Peyer's patch (tissue), 4 donors: ENCODE data around the gene ZPR1. TPM values are rescaled to one million over a fixed set of nuclear protein-coding genes. Genes with fewer than 3 reads are reported as not detected.
"Not testable (repeated sequence)": the region's sequence is repeated elsewhere in the genome, so short reads cannot be mapped to it uniquely, and the experiment has no call there.

Experiments used
- DNase-seq, 3 donors: peaks; one replicate each; pipeline ENCODE4 v3.0.0-alpha.2; 2017 to 2019
- H3K27ac ChIP-seq, 4 donors: fragments of 200-600 bp; sonication (generic); one replicate each; pipeline ENCODE4 v1.5.1; 2016 to 2019
- H3K27me3 ChIP-seq, 2 donors: fragments of 200-600 bp; sonication (generic); one replicate each; pipeline ENCODE4 v1.5.1; 2019
- H3K36me3 ChIP-seq, 3 donors: fragments of 200-600 bp; sonication (generic); one replicate each; pipeline ENCODE4 v1.5.1; 2016 to 2019
- H3K4me1 ChIP-seq, 4 donors: fragments of 200-600 bp; sonication (generic); one replicate each; pipeline ENCODE4 v1.5.1; 2016 to 2019
- H3K4me3 ChIP-seq, 4 donors: fragments of 200-600 bp; sonication (generic); 1 replicate in 3 of 4; 2 replicates in 1 of 4; pipeline ENCODE4 v1.5.1; 2016 to 2019; ENCODE audit warnings: mild to moderate bottlenecking in 1 of 4
- H3K9me3 ChIP-seq, 4 donors: fragments of 200-600 bp; sonication (generic); one replicate each; pipeline ENCODE4 v1.5.1; 2016 to 2019; ENCODE audit warnings: mild to moderate bottlenecking in 1 of 4
- POLR2A ChIP-seq, 2 donors: fragments of 450-650 bp; IDR thresholded peaks; one replicate each; pipeline ENCODE4 v1.5.1; 2017; ENCODE audit warnings: antibody characterized with exemption in 2 of 2, mild to moderate bottlenecking in 2 of 2, moderate library complexity in 2 of 2
- total RNA-seq, 4 donors: library from RNA; depleted of rRNA; stranded (reverse); fragments of >200 nt; gene quantifications; one replicate each; pipeline ENCODE4 v1.1.0, GENCODE V29; 2016
- TF ChIP-seq, protein P1 (sequence below), 6 experiments: fragments of 450-650 bp in 4 of 6; fragments of 200-600 bp in 2 of 6; sonication (generic) in 1 of 6; IDR thresholded peaks; one replicate each; pipeline ENCODE4 v1.5.1; 2017 to 2019; ENCODE audit warnings: antibody characterized with exemption in 6 of 6, mild to moderate bottlenecking in 3 of 6, moderate library complexity in 1 of 6

ZPR1 gene, protein sequence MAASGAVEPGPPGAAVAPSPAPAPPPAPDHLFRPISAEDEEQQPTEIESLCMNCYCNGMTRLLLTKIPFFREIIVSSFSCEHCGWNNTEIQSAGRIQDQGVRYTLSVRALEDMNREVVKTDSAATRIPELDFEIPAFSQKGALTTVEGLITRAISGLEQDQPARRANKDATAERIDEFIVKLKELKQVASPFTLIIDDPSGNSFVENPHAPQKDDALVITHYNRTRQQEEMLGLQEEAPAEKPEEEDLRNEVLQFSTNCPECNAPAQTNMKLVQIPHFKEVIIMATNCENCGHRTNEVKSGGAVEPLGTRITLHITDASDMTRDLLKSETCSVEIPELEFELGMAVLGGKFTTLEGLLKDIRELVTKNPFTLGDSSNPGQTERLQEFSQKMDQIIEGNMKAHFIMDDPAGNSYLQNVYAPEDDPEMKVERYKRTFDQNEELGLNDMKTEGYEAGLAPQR
- 10 to 100 TPM; 17.0 to 52.6 (median 32.5) TPM for total RNA-seq

DNA sequence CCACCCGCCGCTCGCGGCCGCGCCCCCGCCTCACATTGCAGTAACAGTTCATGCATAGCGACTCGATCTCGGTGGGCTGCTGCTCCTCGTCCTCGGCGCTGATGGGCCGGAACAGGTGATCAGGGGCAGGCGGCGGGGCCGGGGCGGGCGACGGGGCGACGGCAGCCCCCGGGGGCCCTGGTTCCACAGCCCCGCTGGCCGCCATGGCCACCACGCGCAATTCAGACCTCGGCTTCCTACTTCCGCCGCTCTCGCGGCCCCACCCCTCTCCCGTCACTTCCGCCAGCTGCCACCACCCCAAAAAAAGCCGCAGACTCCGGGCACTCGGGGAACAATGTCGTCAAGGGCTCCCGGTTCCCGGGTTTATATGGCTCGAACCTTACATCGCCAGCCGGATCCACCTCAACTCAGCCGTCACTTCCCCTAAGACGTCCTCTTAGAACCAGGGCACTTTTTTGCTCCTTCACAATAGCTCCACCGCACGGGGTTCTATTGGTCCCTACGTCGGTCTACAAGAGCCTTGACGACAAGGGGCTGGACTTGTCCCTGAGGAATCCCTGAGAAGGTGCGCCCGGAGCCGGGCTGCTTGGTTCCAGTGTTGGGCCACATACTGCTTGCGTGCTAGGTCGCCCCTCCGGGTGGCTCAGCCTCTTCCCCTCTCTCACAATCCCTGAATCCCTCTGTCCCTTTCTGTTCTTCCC lies at the start of gene ZPR1:
ZPR1 (minus strand) TSS at position 238 of the 701 bp plus-strand sequence; CDS start at position 205, 33 bp downstream.
- Histone ChIP-seq H3K36me3 (peaks cover 0 to 37% (median 0%) of the 10 kb centered on the region in 3 donors), H3K9me3 (no peaks in the 10 kb centered on the region), H3K27ac (peak within 1 kb of the TSS; percentile 83 to 94 (median 87)), H3K4me3 (peak within 1 kb of the TSS; percentile 79 to 100 (median 94)), H3K4me1 (peaks cover 0 to 20% (median 6%) of the 10 kb centered on the region in 4 donors), H3K27me3 (no peaks in the 10 kb centered on the region)
- peak; percentile 73 to 93 for TF ChIP-seq POLR2A (IDR thresholded peaks at IDR 0.05)
- TF ChIP-seq, protein P1, sequence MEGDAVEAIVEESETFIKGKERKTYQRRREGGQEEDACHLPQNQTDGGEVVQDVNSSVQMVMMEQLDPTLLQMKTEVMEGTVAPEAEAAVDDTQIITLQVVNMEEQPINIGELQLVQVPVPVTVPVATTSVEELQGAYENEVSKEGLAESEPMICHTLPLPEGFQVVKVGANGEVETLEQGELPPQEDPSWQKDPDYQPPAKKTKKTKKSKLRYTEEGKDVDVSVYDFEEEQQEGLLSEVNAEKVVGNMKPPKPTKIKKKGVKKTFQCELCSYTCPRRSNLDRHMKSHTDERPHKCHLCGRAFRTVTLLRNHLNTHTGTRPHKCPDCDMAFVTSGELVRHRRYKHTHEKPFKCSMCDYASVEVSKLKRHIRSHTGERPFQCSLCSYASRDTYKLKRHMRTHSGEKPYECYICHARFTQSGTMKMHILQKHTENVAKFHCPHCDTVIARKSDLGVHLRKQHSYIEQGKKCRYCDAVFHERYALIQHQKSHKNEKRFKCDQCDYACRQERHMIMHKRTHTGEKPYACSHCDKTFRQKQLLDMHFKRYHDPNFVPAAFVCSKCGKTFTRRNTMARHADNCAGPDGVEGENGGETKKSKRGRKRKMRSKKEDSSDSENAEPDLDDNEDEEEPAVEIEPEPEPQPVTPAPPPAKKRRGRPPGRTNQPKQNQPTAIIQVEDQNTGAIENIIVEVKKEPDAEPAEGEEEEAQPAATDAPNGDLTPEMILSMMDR (IDR thresholded peaks at IDR 0.05), result peak in 3 of 6 experiments; percentile 22 to 38 (median 23)
- peak; percentile 82 to 94 (median 93) for DNase-seq

DNA sequence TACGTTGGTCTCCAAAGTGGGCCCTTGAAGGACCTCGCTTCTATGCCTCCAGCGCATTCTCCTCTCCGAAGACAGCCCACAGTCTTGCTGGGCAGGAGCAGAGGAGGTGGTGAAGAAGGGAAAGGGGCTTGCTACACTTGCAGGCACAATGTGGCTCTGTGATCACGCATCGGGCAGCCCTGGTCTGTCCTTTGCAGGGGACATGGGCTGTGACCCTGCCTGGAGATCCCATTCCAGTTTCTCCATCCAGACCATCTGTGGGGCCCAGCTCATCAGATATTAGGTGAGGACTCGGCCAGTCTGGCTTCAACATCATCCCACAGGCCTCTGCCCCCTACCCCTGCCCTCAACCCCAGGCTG lies 48.8 kb upstream of the ZPR1 start:
- Histone ChIP-seq H3K27me3 (no peaks in the 10 kb centered on the region), H3K4me1 (peaks cover 0 to 21% (median 6%) of the 10 kb centered on the region in 4 donors)
- TF ChIP-seq, protein P1 (IDR thresholded peaks at IDR 0.05), result no peak
- TF ChIP-seq POLR2A (IDR thresholded peaks at IDR 0.05), result no peak

DNA sequence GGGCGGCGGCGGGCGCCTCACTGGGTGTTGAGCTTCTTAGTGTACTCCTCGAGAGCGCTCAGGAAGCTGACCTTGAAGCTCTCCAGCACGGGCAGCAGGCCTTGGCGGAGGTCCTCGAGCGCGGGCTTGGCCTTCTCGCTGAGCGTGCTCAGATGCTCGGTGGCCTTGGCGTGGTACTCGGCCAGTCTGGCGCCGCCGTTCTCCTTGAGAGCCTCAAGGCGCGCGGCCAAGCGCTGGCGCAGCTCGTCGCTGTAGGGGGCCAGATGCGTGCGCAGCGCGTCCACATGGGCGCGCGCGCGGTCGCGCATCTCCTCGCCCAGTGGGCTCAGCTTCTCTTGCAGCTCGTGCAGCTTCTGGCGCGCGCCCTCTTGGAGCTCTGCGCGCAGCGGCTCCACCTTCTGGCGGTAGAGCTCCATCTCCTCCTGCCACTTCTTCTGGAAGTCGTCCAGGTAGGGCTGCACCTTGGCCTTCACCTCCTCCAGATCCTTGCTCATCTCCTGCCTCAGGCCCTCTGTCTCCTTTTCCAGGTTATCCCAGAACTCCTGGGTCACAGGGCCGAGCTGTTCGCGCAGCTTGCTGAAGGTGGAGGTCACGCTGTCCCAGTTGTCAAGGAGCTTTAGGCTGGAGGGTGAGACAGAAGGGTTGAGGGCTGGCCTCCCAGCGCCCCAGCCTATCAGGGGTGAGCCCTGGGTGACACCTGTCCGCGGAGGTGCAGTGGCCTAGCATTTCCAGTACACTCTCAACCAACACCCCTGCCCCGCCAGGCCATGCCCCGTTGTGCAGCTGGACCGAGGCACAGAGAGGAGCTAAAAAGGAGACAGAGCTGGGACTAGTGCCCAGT lies 48.2 kb upstream of the ZPR1 start:
- TF ChIP-seq POLR2A (IDR thresholded peaks at IDR 0.05), result peak in 1 of 2 donors; percentile 7
- TF ChIP-seq, protein P1 (IDR thresholded peaks at IDR 0.05), result peak in 4 of 6 experiments; percentile 55 to 90 (median 79)
- DNase-seq, result peak; percentile 68 to 93 (median 91)
- Histone ChIP-seq H3K27ac (peak overlapping the region; percentile 45 to 82 (median 68)), H3K4me1 (peaks cover 0 to 21% (median 6%) of the 10 kb centered on the region in 4 donors), H3K9me3 (no peaks in the 10 kb centered on the region), H3K27me3 (no peaks in the 10 kb centered on the region), H3K4me3 (peak overlapping the region; percentile 29 to 51 (median 45)), H3K36me3 (no peaks in the 10 kb centered on the region)

More for the DNA sequence above, 48.8 kb upstream of the ZPR1 start:
- DNase-seq, result no peak
- no peaks in the 10 kb centered on the region for H3K36me3 ChIP-seq
- H3K9me3 ChIP-seq, result no peaks in the 10 kb centered on the region
- H3K27ac ChIP-seq, result peak overlapping the region in 3 of 4 donors; percentile 45 to 82 (median 76)
- H3K4me3 ChIP-seq, result peak overlapping the region in 2 of 4 donors; percentile 43 to 47

DNA sequence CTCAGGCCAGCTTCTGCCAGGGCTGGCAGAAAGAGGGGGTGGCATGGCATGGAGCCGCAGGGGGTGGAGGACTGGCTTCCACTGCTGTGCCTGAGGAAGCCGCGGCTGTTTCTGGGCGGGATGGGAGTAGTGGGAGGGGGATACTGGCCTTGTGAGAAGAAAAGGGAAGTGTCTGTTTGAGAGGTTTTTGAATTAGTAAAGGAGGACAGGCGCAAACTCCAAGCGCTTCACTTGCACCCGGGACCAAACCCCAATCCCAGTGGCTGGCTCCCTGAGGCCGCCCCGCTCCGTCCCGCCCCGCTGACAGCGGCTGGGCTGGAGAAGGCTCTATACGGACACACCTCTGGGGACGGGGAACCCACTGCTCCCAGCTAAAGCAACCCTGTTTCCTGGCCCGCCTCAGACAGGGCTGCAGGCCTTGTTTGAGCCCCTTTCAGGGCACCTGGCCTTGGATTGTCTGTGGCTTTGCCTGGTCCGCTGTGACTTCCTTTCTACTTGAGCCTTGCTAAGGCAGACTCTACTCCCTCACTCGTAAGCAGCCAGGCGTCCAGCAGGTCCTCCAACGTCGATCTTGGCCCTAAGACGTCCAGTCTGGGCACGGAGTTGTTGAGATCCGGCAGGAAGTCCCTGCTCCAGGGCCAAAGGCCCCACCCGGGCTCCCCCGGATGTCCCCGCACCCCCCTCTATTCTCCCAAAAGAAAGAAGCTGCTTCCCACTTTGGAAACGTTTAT lies 47.4 kb upstream of the ZPR1 start:
- Histone ChIP-seq H3K27me3 (no peaks in the 10 kb centered on the region), H3K4me1 (peaks cover 0 to 21% (median 6%) of the 10 kb centered on the region in 4 donors), H3K36me3 (no peaks in the 10 kb centered on the region), H3K4me3 (peak overlapping the region; percentile 29 to 51 (median 45)), H3K27ac (peak overlapping the region; percentile 45 to 82 (median 68)), H3K9me3 (no peaks in the 10 kb centered on the region)
- TF ChIP-seq POLR2A (IDR thresholded peaks at IDR 0.05), result peak in 1 of 2 donors; percentile 0
- TF ChIP-seq, protein P1 (IDR thresholded peaks at IDR 0.05), result no peak
- DNase-seq, result peak in 1 of 3 donors; percentile 52

DNA sequence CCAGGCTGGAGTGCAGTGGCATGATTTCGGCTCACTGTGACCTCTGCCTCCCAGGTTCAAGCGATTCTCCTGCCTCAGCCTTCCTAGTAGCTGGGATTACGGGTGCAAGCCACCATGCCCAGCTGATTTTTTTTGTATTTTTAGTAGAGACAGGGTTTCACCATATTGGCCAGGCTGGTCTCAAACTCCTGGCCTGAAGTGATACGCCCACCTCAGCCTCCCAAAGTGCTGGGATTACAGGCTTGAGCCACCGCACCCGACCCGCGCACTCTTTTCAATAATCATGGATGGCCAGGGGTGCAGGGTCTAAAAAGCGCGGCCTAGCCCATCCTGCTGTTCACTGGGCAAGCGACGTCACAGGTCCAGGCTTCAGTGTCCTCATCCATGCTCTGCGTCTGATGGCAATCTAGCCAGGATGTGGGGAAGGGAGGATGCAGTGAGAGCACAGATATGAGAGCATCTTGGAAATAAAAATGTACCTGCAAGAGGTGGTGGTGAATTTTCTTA lies 46.8 kb upstream of the ZPR1 start:
- peak overlapping the region in 3 of 4 donors; percentile 45 to 82 (median 76) for H3K27ac ChIP-seq
- not testable (repeated sequence) for H3K4me3 ChIP-seq, H3K9me3 ChIP-seq

More for the DNA sequence above, 46.8 kb upstream of the ZPR1 start:
- peaks cover 0 to 21% (median 6%) of the 10 kb centered on the region in 4 donors for H3K4me1 ChIP-seq
- peak in 1 of 3 donors; percentile 46 for DNase-seq
- not testable (repeated sequence) for H3K27me3 ChIP-seq, H3K36me3 ChIP-seq
